Right lobe of liver (tissue), 4 donors: Measurements from ENCODE around the gene DLX1.
A peak's percentile ranks its signal among the peaks of the same experiment; 100 is the strongest.

Source experiments
- POLR2A ChIP-seq: fragments of 450-650 bp; IDR thresholded peaks from one replicate; pipeline ENCODE4 v1.6.1; 2017; ENCODE audit warnings: antibody characterized with exemption, mild to moderate bottlenecking
- TF ChIP-seq, protein P1 (sequence below), 4 donors: fragments of 200-600 bp in 3 of 4; fragments of 450-650 bp in 1 of 4; IDR thresholded peaks; one replicate each; pipeline versions ENCODE4 v1.5.1 to v1.8.0; 2016 to 2022; ENCODE audit warnings: antibody characterized with exemption in 4 of 4, mild to moderate bottlenecking in 2 of 4
- donor health status: DM: no; HTN: no; CAD: no.
- donor health status: DM: no; HTN: no; CAD: no.
- donor health status: DM: no; HTN: yes; CAD: no.

DNA sequence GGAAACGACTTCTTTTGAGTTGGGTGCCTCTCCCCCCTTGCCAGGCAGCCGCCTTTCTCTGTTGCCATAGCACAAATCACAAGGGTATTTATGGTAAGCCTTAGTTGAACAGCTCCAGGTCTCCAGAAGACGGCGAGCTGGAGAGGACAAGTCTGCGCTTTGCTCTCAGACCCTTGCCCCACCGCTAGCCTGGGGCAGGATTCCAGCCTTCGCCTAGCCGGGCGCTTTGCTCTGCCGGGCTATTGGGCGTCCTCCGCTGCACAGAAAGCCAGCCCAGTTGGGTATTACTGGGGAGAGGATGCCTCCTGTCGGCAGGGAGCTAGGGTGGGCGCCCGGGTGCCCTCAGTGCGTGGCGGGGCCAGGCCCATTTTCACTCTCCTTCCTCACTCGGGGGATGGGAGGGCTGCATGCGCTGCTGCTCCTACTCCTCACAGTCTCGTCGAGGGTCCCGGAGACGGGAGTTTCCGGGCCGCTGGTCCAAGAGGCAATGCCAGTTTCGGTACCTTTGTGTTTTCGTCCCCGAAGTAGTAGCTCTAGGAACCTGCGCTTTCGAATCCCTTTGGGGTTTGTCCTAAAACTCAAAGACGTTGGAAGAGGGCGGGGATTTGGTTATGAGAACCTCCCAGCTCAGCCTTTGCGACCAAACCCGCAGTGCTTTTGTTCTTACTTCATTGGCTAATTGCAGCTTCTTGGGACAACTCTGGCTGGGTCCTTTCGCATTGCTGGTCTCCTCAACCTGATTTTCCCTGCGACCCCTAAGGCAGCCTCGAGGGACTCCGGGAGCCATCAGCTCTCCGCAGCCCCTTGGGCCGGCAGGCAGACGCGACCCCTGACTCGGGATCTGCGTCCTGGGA is 21.0 kb downstream of the DLX1 start:
- TF ChIP-seq POLR2A: no peak
- TF ChIP-seq, protein P1, sequence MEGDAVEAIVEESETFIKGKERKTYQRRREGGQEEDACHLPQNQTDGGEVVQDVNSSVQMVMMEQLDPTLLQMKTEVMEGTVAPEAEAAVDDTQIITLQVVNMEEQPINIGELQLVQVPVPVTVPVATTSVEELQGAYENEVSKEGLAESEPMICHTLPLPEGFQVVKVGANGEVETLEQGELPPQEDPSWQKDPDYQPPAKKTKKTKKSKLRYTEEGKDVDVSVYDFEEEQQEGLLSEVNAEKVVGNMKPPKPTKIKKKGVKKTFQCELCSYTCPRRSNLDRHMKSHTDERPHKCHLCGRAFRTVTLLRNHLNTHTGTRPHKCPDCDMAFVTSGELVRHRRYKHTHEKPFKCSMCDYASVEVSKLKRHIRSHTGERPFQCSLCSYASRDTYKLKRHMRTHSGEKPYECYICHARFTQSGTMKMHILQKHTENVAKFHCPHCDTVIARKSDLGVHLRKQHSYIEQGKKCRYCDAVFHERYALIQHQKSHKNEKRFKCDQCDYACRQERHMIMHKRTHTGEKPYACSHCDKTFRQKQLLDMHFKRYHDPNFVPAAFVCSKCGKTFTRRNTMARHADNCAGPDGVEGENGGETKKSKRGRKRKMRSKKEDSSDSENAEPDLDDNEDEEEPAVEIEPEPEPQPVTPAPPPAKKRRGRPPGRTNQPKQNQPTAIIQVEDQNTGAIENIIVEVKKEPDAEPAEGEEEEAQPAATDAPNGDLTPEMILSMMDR (IDR thresholded peaks at IDR 0.05): peak; percentile 29 to 43 (median 36)
